HepG2 (cell line): ENCODE results near the gene LRIG1. TPM values are rescaled to one million over a fixed set of nuclear protein-coding genes. Genes with fewer than 3 reads are reported as not detected.
A peak's percentile ranks its signal among the peaks of the same experiment; 100 is the strongest.

Source experiments
- AGO1 ChIP-seq: fragments of 200-400 bp; formaldehyde crosslinking; IDR thresholded peaks from 2 replicates; pipeline ENCODE4 v1.6.1; 2017; ENCODE audit warnings: mild to moderate bottlenecking, low read depth, low read length, moderate library complexity; ENCODE audit not compliant: poor library complexity, severe bottlenecking
- DPF2 ChIP-seq: sonication (generic); formaldehyde crosslinking; IDR thresholded peaks from 2 replicates; pipeline ENCODE4 v1.4.0; 2020; ENCODE audit warnings: mild to moderate bottlenecking, low read depth, missing genetic modification reagents, borderline replicate concordance
- LBX2 ChIP-seq: sonication (generic); formaldehyde crosslinking; IDR thresholded peaks from 2 replicates; pipeline ENCODE4 v1.5.0; 2020; ENCODE audit warnings: missing genetic modification reagents, mild to moderate bottlenecking, borderline replicate concordance
- MAFK ChIP-seq, 2 experiments: IDR thresholded peaks in 1 of 2; conservative IDR thresholded peaks in 1 of 2; 2 replicates each; pipeline ENCODE4 v1.6.1; 2011; ENCODE audit warnings: improper control_type of control experiment in 2 of 2, low read length in 2 of 2
- NCOA5 ChIP-seq: sonication (generic); formaldehyde crosslinking; IDR thresholded peaks from 2 replicates; pipeline ENCODE4 v1.4.0; 2020; ENCODE audit warnings: missing genetic modification reagents
- PAXIP1 ChIP-seq: sonication (generic); formaldehyde crosslinking; conservative IDR thresholded peaks from 2 replicates; pipeline ENCODE4 v1.4.0; 2020; ENCODE audit warnings: mild to moderate bottlenecking, missing genetic modification reagents, moderate library complexity
- PHF21A ChIP-seq: sonication (generic); formaldehyde crosslinking; IDR thresholded peaks from 2 replicates; pipeline ENCODE4 v1.5.0; 2020; ENCODE audit warnings: mild to moderate bottlenecking, missing genetic modification reagents
- PITX1 ChIP-seq: sonication (generic); formaldehyde crosslinking; IDR thresholded peaks from 2 replicates; pipeline ENCODE4 v1.5.1; 2020; ENCODE audit warnings: mild to moderate bottlenecking, missing genetic modification reagents
- POGZ ChIP-seq: sonication (generic); formaldehyde crosslinking; IDR thresholded peaks from 2 replicates; pipeline ENCODE4 v1.4.0; 2020; ENCODE audit warnings: mild to moderate bottlenecking, missing genetic modification reagents
- PRDM15 ChIP-seq: sonication (generic); formaldehyde crosslinking; IDR thresholded peaks from 2 replicates; pipeline ENCODE4 v1.4.0; 2020; ENCODE audit warnings: missing genetic modification reagents
- REPIN1 ChIP-seq: sonication (generic); formaldehyde crosslinking; IDR thresholded peaks from 2 replicates; pipeline ENCODE4 v1.8.0; 2022; ENCODE audit warnings: missing genetic modification reagents, low read depth, mild to moderate bottlenecking, borderline replicate concordance
- SALL1 ChIP-seq: sonication (generic); formaldehyde crosslinking; IDR thresholded peaks from 2 replicates; pipeline ENCODE4 v1.8.0; 2022; ENCODE audit warnings: mild to moderate bottlenecking, missing genetic modification reagents
- SCMH1 ChIP-seq: sonication (generic); formaldehyde crosslinking; IDR thresholded peaks from 2 replicates; pipeline ENCODE4 v1.9.0; 2021; ENCODE audit warnings: missing genetic modification reagents, mild to moderate bottlenecking, borderline replicate concordance
- SOX6 ChIP-seq, 2 experiments: fragments of 450-650 bp in 1 of 2; sonication (generic) in 1 of 2; formaldehyde crosslinking in 1 of 2; IDR thresholded peaks; 2 replicates each; pipeline versions ENCODE4 v1.4.0 to v1.6.1; 2017 to 2020; ENCODE audit warnings: antibody characterized with exemption in 1 of 2, mild to moderate bottlenecking in 1 of 2, missing genetic modification reagents in 1 of 2
- TARDBP ChIP-seq: sonication (generic); formaldehyde crosslinking; IDR thresholded peaks from 2 replicates; pipeline ENCODE4 v1.8.0; 2022; ENCODE audit warnings: mild to moderate bottlenecking, missing genetic modification reagents
- TEAD3 ChIP-seq: optimal IDR thresholded peaks from 2 replicates; pipeline ENCODE3; 2016; ENCODE audit warnings: borderline replicate concordance
- ZFP91 ChIP-seq: sonication (generic); formaldehyde crosslinking; IDR thresholded peaks from 2 replicates; pipeline ENCODE4 v1.9.0; 2022; ENCODE audit warnings: missing genetic modification reagents, mild to moderate bottlenecking, borderline replicate concordance
- ZNF12 ChIP-seq: sonication (generic); formaldehyde crosslinking; IDR thresholded peaks from 2 replicates; pipeline ENCODE4 v1.5.0; 2020; ENCODE audit warnings: missing genetic modification reagents
- ZNF441 ChIP-seq: sonication (generic); formaldehyde crosslinking; IDR thresholded peaks from 2 replicates; pipeline ENCODE4 v1.7.0; 2021; ENCODE audit warnings: missing genetic modification reagents, borderline replicate concordance
- ZNF549 ChIP-seq: sonication (generic); formaldehyde crosslinking; IDR thresholded peaks from 2 replicates; pipeline ENCODE4 v1.5.0; 2020; ENCODE audit warnings: missing genetic modification reagents
- ZNF792 ChIP-seq: IDR thresholded peaks from 2 replicates; pipeline ENCODE4 v1.6.1; 2016
- polyA plus RNA-seq, 8 experiments: library from polyadenylated mRNA; depleted of rRNA in 3 of 8; stranded (reverse) in 7 of 8; unstranded in 1 of 8; fragments of >200 nt; fragmentation: Illumina TruSeq in 4 of 8; extraction: Trizol in 4 of 8; gene quantifications; 2 replicates each; pipeline versions ENCODE4 v1.2.1 to v1.2.3, GENCODE V29; 2011 to 2016; ENCODE audit warnings: low read depth in 4 of 8, missing spikeins in 1 of 8, mixed read lengths in 1 of 8; ENCODE audit not compliant: insufficient read depth in 1 of 8
- total RNA-seq, 5 experiments: library from RNA; depleted of rRNA; stranded (reverse); fragments of >200 nt; fragmentation: Illumina TruSeq; extraction: Trizol; gene quantifications; 2 replicates each; pipeline ENCODE4 v1.2.3, GENCODE V29; 2016; ENCODE audit warnings: low read depth in 1 of 5

LRIG1 gene
- total and polyA plus RNA-seq, 2 of the 13 experiments (the other 11 are each of a cell fraction or from before 2014, with no cell fraction given) = 17.8 to 24.8 TPM

- TF ChIP-seq DPF2 (CRISPR knock-in tag) (peak; percentile 26; the same call in 1 of the 2 replicates), TEAD3 (CRISPR knock-in tag) (peak; percentile 95), ZNF792 (CRISPR knock-in tag) (no peak), ZNF549 (CRISPR knock-in tag) (no peak), ZFP91 (CRISPR knock-in tag) (no peak), PHF21A (CRISPR knock-in tag) (peak; percentile 37; the same call in 1 of the 2 replicates), TARDBP (CRISPR knock-in tag) (0 out of 2 replicates have a peak, but pooled peaks have one; percentile 26), PITX1 (CRISPR knock-in tag) (no peak), SCMH1 (no peak), ZNF12 (no peak), SOX6 (IDR thresholded peaks at IDR 0.05) (no peak), SOX6 (CRISPR knock-in tag; IDR thresholded peaks at IDR 0.05) (peak; percentile 15; the same call in 1 of the 2 replicates), MAFK (conservative IDR thresholded peaks at IDR 0.05 in 1 of 2, IDR thresholded peaks at IDR 0.05 in 1 of 2; ENCODE audit: low read length in 2 of 2) (peak in 1 of 2 experiments; percentile 59; a peak in 2 of 4 replicates), PAXIP1 (CRISPR knock-in tag) (peak; percentile 58), PRDM15 (CRISPR knock-in tag) (no peak), REPIN1 (CRISPR knock-in tag) (peak; percentile 25; the same call in 1 of the 2 replicates), LBX2 (no peak), SALL1 (CRISPR knock-in tag) (peak; percentile 47; the same call in 1 of the 2 replicates), ZNF441 (CRISPR knock-in tag) (no peak), AGO1 (no peak), NCOA5 (CRISPR knock-in tag) (no peak), POGZ (CRISPR knock-in tag) (peak; percentile 89)
These were observed 124.3 kb downstream of the LRIG1 start (continued) for GRCh38 chr3:66376568-66376967.
